SH-SY5Y (cell line): ENCODE results near the gene PDE4B.

ENCODE experiments used
- GATA2 ChIP-seq: IDR thresholded peaks from 2 replicates; pipeline ENCODE4 v1.6.1; 2011; ENCODE audit warnings: mild to moderate bottlenecking, low read depth, low read length
- GATA3 ChIP-seq: IDR thresholded peaks from 2 replicates; pipeline ENCODE4 v1.6.1; 2011; ENCODE audit warnings: low read depth, mild to moderate bottlenecking, low read length, moderate library complexity

- TF ChIP-seq GATA3: no peak
- no peak for TF ChIP-seq GATA2
Measured at GRCh38 chr1:66360285-66360724, 567.6 kb downstream of the PDE4B start.
